Testis (tissue), 2 donors: ENCODE data around the gene C3orf20.

Source experiments
- CTCF ChIP-seq, 3 experiments: fragments of 450-650 bp in 2 of 3; fragments of 200-600 bp in 1 of 3; sonication (generic) in 1 of 3; IDR thresholded peaks; one replicate each; pipeline ENCODE4 v1.5.1; 2016 to 2019; ENCODE audit warnings: antibody characterized with exemption in 3 of 3, mild to moderate bottlenecking in 2 of 3, moderate library complexity in 1 of 3
- POLR2A ChIP-seq: fragments of 450-650 bp; IDR thresholded peaks from one replicate; pipeline ENCODE4 v1.6.1; 2017; ENCODE audit warnings: antibody characterized with exemption, mild to moderate bottlenecking, moderate library complexity

- TF ChIP-seq CTCF (IDR thresholded peaks at IDR 0.05) (peak; percentile 37 to 71 (median 63)), POLR2A (no peak)
These were observed 116.5 kb downstream of the C3orf20 start for GRCh38 chr3:14791343-14791945.
